Measurements from ENCODE around the gene UBALD2.
"Not testable (repeated sequence)": the region's sequence is repeated elsewhere in the genome, so short reads cannot be mapped to it uniquely, and the experiment has no call there.

UBALD2 gene

GRCh38 chr17:76252040-76252954 lies 12.9 kb upstream of the UBALD2 start:
- no peak for TF ChIP-seq CTCF (IDR thresholded peaks at IDR 0.05; ENCODE audit: extremely low read depth, insufficient read depth, missing control alignments)
- in situ Hi-C loops (cut with MboI; ENCODE audit: low pct_unique_long_range_greater_than_20kb, low sequenced_read_pairs, unreplicated experiment) = no loop called here
- DNase-seq (ENCODE audit: low spot score) = no peak

GRCh38 chr17:76252967-76253766 lies 12.0 kb upstream of the UBALD2 start:
- in situ Hi-C loops (cut with MboI; ENCODE audit: low pct_unique_long_range_greater_than_20kb, low sequenced_read_pairs, unreplicated experiment); DNase-seq (ENCODE audit: low spot score): not testable (repeated sequence)

- in situ Hi-C loops (cut with MboI; ENCODE audit: low pct_unique_long_range_greater_than_20kb, low sequenced_read_pairs, unreplicated experiment) = no loop called here
- DNase-seq (ENCODE audit: low spot score) = no peak
- no peak for TF ChIP-seq CTCF (IDR thresholded peaks at IDR 0.05; ENCODE audit: extremely low read depth, insufficient read depth, missing control alignments)
Observed at GRCh38 chr17:76253841-76254240, 11.3 kb upstream of the UBALD2 start.

GRCh38 chr17:76254275-76254674 lies 10.9 kb upstream of the UBALD2 start:
- no peak for DNase-seq (ENCODE audit: low spot score)
- in situ Hi-C loops (cut with MboI; ENCODE audit: low pct_unique_long_range_greater_than_20kb, low sequenced_read_pairs, unreplicated experiment) = no loop called here
- no peak for TF ChIP-seq CTCF (IDR thresholded peaks at IDR 0.05; ENCODE audit: extremely low read depth, insufficient read depth, missing control alignments)

GRCh38 chr17:76255801-76256429 lies 9.2 kb upstream of the UBALD2 start:
- no peak for DNase-seq (ENCODE audit: low spot score)
- in situ Hi-C loops (cut with MboI; ENCODE audit: low pct_unique_long_range_greater_than_20kb, low sequenced_read_pairs, unreplicated experiment) = no loop called here
- TF ChIP-seq CTCF (IDR thresholded peaks at IDR 0.05; ENCODE audit: extremely low read depth, insufficient read depth, missing control alignments) = no peak

- DNase-seq (ENCODE audit: low spot score); in situ Hi-C loops (cut with MboI; ENCODE audit: low pct_unique_long_range_greater_than_20kb, low sequenced_read_pairs, unreplicated experiment): not testable (repeated sequence)
Observed at GRCh38 chr17:76256430-76257050, 8.6 kb upstream of the UBALD2 start.

GRCh38 chr17:76260220-76260619 lies 4.9 kb upstream of the UBALD2 start:
- DNase-seq (ENCODE audit: low spot score) = no peak
- in situ Hi-C loops (cut with MboI; ENCODE audit: low pct_unique_long_range_greater_than_20kb, low sequenced_read_pairs, unreplicated experiment) = loop anchor here (5.0 kb wide), 1 partner anchor 73 kb away; no protein-coding TSS in a partner anchor
- no peak for TF ChIP-seq CTCF (IDR thresholded peaks at IDR 0.05; ENCODE audit: extremely low read depth, insufficient read depth, missing control alignments)
